ENCODE results near the gene ZNF277.

The ZNF277 gene

DNA sequence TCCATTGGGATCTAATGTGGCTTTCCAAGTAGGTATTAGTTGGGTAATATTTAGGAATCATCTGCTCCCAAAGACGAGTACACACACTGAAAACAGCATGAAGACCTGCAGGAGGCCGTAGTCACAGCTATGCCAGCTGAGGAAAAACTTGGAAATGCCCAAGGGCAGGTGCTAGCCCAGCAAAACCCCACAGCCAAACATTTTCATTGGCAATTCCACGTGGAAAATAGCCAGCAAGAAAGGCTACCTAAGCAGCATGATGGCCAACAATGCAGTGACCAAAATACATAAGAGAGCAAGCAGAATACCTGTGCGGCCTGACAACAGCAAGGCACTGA, 33.0 kb upstream of the ZNF277 start:
- no peak overlapping the region for H3K27ac ChIP-seq
- H3K79me2 ChIP-seq (ENCODE audit: insufficient read depth, low read depth), result no peaks in the 10 kb centered on the region
- H2AFZ ChIP-seq (ENCODE audit: low read depth), result no peak overlapping the region
- H4K20me1 ChIP-seq (ENCODE audit: insufficient read depth), result no peaks in the 10 kb centered on the region
- H3K4me1 ChIP-seq (ENCODE audit: low read depth, poor library complexity, severe bottlenecking), result no peaks in the 10 kb centered on the region
- no peak overlapping the region for H3K4me2 ChIP-seq
- TF ChIP-seq, protein P1, sequence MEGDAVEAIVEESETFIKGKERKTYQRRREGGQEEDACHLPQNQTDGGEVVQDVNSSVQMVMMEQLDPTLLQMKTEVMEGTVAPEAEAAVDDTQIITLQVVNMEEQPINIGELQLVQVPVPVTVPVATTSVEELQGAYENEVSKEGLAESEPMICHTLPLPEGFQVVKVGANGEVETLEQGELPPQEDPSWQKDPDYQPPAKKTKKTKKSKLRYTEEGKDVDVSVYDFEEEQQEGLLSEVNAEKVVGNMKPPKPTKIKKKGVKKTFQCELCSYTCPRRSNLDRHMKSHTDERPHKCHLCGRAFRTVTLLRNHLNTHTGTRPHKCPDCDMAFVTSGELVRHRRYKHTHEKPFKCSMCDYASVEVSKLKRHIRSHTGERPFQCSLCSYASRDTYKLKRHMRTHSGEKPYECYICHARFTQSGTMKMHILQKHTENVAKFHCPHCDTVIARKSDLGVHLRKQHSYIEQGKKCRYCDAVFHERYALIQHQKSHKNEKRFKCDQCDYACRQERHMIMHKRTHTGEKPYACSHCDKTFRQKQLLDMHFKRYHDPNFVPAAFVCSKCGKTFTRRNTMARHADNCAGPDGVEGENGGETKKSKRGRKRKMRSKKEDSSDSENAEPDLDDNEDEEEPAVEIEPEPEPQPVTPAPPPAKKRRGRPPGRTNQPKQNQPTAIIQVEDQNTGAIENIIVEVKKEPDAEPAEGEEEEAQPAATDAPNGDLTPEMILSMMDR (conservative IDR thresholded peaks at IDR 0.05; ENCODE audit: low read depth, low read length), result no peak
- no peaks in the 10 kb centered on the region for H3K36me3 ChIP-seq (ENCODE audit: insufficient read depth)
- H3K4me3 ChIP-seq (IDR thresholded peaks at IDR 0.05; ENCODE audit: insufficient read depth, low read depth, low read length), result no peak overlapping the region
- H3K9ac ChIP-seq, result no peak overlapping the region
- no peaks in the 10 kb centered on the region for H3K27me3 ChIP-seq (ENCODE audit: insufficient read depth, low read depth)

DNA sequence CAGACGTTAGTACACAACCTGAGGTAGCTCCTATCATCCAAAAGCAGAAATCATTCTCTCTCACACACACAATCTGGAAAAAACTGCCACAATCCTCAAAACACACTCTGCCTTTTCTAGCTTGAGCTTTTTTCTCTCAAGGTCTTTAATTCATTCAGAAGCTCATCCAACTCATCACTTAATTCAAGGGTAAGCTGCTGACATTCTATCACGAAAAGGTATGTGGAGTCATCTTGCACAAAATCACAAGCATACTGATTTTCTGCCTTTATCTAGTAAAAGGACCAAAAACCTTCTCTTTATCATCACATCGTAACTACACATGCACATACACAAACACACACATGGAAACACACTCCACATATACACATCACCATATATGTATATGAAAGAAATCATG, 32.3 kb upstream of the ZNF277 start:
- no peak overlapping the region for H3K4me2 ChIP-seq
- TF ChIP-seq, protein P1 (conservative IDR thresholded peaks at IDR 0.05; ENCODE audit: low read depth, low read length), result no peak
- no peaks in the 10 kb centered on the region for H3K36me3 ChIP-seq (ENCODE audit: insufficient read depth)
- no peaks in the 10 kb centered on the region for H3K27me3 ChIP-seq (ENCODE audit: insufficient read depth, low read depth)
- H3K4me1 ChIP-seq (ENCODE audit: low read depth, poor library complexity, severe bottlenecking), result no peaks in the 10 kb centered on the region
- H3K9ac ChIP-seq, result no peak overlapping the region
- no peak overlapping the region for H2AFZ ChIP-seq (ENCODE audit: low read depth)
- H3K4me3 ChIP-seq (IDR thresholded peaks at IDR 0.05; ENCODE audit: insufficient read depth, low read depth, low read length), result no peak overlapping the region
- no peaks in the 10 kb centered on the region for H4K20me1 ChIP-seq (ENCODE audit: insufficient read depth)
- no peak overlapping the region for H3K27ac ChIP-seq
- no peaks in the 10 kb centered on the region for H3K79me2 ChIP-seq (ENCODE audit: insufficient read depth, low read depth)

DNA sequence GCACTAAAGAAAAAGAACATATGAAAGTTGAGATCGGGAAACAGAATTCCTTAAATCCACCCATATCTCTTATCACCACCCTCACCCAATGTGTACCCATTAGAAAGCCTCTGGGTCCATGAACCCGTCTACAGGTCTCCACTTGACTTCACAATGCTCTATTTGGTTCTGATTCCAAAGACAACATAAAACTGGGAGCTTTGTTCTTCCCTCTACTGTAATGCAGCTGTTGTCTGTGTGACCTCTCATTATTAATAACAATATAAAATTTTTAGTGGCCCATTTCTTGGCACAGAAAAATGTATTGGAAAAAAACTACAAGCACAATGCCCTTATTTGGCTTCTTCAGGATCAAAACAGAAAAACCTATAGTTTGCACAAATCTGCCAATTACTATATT, 30.3 kb upstream of the ZNF277 start:
- no peaks in the 10 kb centered on the region for H4K20me1 ChIP-seq (ENCODE audit: insufficient read depth)
- H3K36me3 ChIP-seq (ENCODE audit: insufficient read depth), result no peaks in the 10 kb centered on the region
- no peaks in the 10 kb centered on the region for H3K4me1 ChIP-seq (ENCODE audit: low read depth, poor library complexity, severe bottlenecking)
- no peak overlapping the region for H3K4me2 ChIP-seq
- no peak overlapping the region for H3K27ac ChIP-seq
- H3K79me2 ChIP-seq (ENCODE audit: insufficient read depth, low read depth), result no peaks in the 10 kb centered on the region
- no peak overlapping the region for H2AFZ ChIP-seq (ENCODE audit: low read depth)
- TF ChIP-seq, protein P1 (conservative IDR thresholded peaks at IDR 0.05; ENCODE audit: low read depth, low read length), result no peak
- H3K4me3 ChIP-seq (IDR thresholded peaks at IDR 0.05; ENCODE audit: insufficient read depth, low read depth, low read length), result no peak overlapping the region
- H3K27me3 ChIP-seq (ENCODE audit: insufficient read depth, low read depth), result no peaks in the 10 kb centered on the region
- no peak overlapping the region for H3K9ac ChIP-seq

DNA sequence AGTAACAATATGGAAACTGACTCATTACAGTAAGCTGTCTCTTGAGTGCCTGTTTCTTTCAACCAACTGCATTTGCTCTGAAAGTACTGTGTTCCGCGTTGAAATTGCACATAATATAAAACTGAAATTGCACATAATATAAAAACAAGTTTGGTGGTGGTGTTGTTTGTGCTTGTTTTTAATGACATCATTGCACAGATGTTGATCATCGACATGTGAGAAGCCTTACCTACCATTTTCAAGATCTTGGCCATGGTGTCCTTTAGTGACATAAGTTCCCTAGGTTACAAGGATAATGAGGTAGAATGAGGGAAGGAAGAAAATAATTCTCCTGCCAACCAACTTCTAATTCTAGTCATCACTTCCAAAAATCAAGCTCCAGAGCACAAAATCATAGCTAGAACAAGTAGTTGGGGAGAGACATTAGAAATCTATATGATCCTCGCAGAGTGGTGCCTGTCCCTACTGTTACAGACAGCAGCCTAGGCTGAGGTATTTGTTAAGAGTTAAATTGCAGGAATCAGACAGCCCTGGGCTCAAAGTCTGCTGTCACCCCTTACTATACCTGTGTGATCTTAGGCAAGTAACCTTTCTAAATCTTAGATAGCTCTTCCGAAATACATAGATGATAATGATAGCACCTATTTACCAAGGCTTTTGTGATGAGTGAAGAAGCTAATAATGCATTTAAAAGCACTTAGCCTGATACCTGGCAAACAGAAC, 29.6 kb upstream of the ZNF277 start:
- Histone ChIP-seq H4K20me1 (ENCODE audit: insufficient read depth) (no peaks in the 10 kb centered on the region), H3K4me1 (ENCODE audit: low read depth, poor library complexity, severe bottlenecking) (no peaks in the 10 kb centered on the region), H2AFZ (ENCODE audit: low read depth) (no peak overlapping the region), H3K36me3 (ENCODE audit: insufficient read depth) (no peaks in the 10 kb centered on the region), H3K27me3 (ENCODE audit: insufficient read depth, low read depth) (no peaks in the 10 kb centered on the region), H3K9ac (no peak overlapping the region), H3K27ac (no peak overlapping the region), H3K4me3 (IDR thresholded peaks at IDR 0.05; ENCODE audit: insufficient read depth, low read depth, low read length) (no peak overlapping the region), H3K4me2 (no peak overlapping the region), H3K79me2 (ENCODE audit: insufficient read depth, low read depth) (no peaks in the 10 kb centered on the region)
- TF ChIP-seq, protein P1 (conservative IDR thresholded peaks at IDR 0.05; ENCODE audit: low read depth, low read length), result no peak

Data from KMS-11 (cell line).